Measurements from ENCODE around the gene TEAD4. TPM values are rescaled to one million over a fixed set of nuclear protein-coding genes. Genes with fewer than 3 reads are reported as not detected.

TEAD4 gene
- total and polyA plus RNA-seq, 2 donors: 1.6 to 15.1 TPM

DNA sequence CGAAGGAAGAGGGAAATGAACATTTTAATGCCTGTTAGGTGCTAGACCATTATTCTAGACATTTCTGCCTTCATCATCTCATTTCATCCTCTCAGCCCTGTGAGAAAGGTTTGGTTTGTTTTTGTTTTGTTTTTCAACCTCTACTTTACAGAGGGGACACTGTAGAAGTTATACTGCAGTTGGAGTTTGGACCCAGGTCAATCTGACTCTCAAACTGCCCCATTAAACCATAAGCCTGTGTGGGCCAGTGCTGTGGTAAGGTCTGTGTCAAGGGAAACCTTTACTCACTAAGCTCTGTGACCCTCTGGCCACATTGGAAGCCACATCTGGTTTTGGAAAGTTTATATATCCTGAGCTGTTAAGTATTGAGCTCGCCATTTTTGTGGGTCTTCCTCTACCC, 8.5 kb downstream of the TEAD4 start:
- H3K36me3 ChIP-seq (ENCODE audit: control insufficient read depth in 2 of 2, insufficient read depth in 2 of 2, low read length in 1 of 2): no peaks in the 10 kb centered on the region
- peaks cover 5 to 23% of the 10 kb centered on the region in 2 donors for H3K27me3 ChIP-seq (ENCODE audit: control insufficient read depth in 2 of 2, insufficient read depth in 1 of 2, low read length in 1 of 2)
- H3K4me1 ChIP-seq (ENCODE audit: control insufficient read depth in 2 of 2, insufficient read depth in 2 of 2, low read length in 2 of 2): no peaks in the 10 kb centered on the region
- H3K9me3 ChIP-seq (ENCODE audit: control insufficient read depth in 2 of 2, insufficient read depth in 1 of 2, low read length in 1 of 2): no peaks in the 10 kb centered on the region
- H3K27ac ChIP-seq (ENCODE audit: low read depth in 1 of 2, low read length in 1 of 2): no peak overlapping the region
- H3K4me3 ChIP-seq (ENCODE audit: low read length in 2 of 2): no peak overlapping the region
- DNase-seq (ENCODE audit: low read depth in 6 of 9, low spot score in 9 of 9): no peak
- WGBS: 92% methylated on average over 2 of the region's 2 CpGs

DNA sequence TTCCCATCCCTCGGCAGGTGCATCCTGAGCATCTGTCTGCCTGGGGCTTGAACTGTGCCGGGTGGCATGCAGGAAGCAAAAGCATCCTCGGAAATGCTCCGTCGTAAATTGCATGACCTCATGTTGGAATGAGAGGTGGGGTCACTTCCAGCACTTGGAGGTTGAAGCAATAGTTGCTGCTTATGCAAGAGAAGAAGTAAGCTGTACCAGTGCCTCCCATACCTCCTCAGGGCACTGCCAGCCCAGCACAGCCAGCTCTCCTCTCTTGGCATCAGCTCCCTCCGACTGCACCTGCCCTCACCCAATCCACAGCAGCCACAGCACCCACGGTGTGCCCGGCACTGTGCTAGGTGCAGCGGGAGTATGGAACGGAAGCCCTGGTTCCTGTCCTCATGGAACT, 11.5 kb downstream of the TEAD4 start:
- DNase-seq (ENCODE audit: low read depth in 6 of 9, low spot score in 9 of 9): no peak

DNA sequence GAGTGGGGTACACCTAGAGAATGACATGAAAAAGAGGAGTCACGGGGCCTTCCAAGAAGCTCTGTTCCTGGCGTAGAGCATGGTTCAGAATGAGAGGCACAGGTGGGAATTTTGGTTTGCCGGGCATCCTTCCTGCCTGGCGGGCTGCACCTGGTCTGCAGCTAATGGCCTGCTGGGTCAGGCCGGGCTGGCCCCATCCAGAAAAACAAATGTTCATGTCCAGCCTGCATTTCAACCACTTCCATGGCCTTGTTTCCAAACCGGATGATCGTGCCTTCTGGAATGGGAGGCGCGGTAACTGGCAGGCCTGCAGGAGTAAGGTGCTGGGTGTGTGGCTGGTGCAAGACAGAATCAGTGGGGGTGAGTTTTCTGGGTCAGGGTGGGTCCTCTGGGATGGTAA, 14.4 kb downstream of the TEAD4 start:
- Histone ChIP-seq H3K36me3 (ENCODE audit: control insufficient read depth in 2 of 2, insufficient read depth in 2 of 2, low read length in 1 of 2) (no peaks in the 10 kb centered on the region), H3K27ac (ENCODE audit: low read depth in 1 of 2, low read length in 1 of 2) (no peak overlapping the region), H3K4me1 (ENCODE audit: control insufficient read depth in 2 of 2, insufficient read depth in 2 of 2, low read length in 2 of 2) (no peaks in the 10 kb centered on the region), H3K9me3 (ENCODE audit: control insufficient read depth in 2 of 2, insufficient read depth in 1 of 2, low read length in 1 of 2) (no peaks in the 10 kb centered on the region), H3K4me3 (ENCODE audit: low read length in 2 of 2) (no peak overlapping the region), H3K27me3 (ENCODE audit: control insufficient read depth in 2 of 2, insufficient read depth in 1 of 2, low read length in 1 of 2) (no peaks in the 10 kb centered on the region)
- no peak for DNase-seq (ENCODE audit: low read depth in 6 of 9, low spot score in 9 of 9)
- 95% methylated on average over 9 of the region's 9 CpGs for WGBS

More for the DNA sequence above, 11.5 kb downstream of the TEAD4 start:
- Histone ChIP-seq H3K9me3 (ENCODE audit: control insufficient read depth in 2 of 2, insufficient read depth in 1 of 2, low read length in 1 of 2) (no peaks in the 10 kb centered on the region), H3K36me3 (ENCODE audit: control insufficient read depth in 2 of 2, insufficient read depth in 2 of 2, low read length in 1 of 2) (no peaks in the 10 kb centered on the region), H3K27ac (ENCODE audit: low read depth in 1 of 2, low read length in 1 of 2) (no peak overlapping the region), H3K4me1 (ENCODE audit: control insufficient read depth in 2 of 2, insufficient read depth in 2 of 2, low read length in 2 of 2) (no peaks in the 10 kb centered on the region), H3K27me3 (ENCODE audit: control insufficient read depth in 2 of 2, insufficient read depth in 1 of 2, low read length in 1 of 2) (no peaks in the 10 kb centered on the region), H3K4me3 (ENCODE audit: low read length in 2 of 2) (no peak overlapping the region)
- 83% methylated on average over 10 of the region's 10 CpGs for whole genome bisulfite sequencing

DNA sequence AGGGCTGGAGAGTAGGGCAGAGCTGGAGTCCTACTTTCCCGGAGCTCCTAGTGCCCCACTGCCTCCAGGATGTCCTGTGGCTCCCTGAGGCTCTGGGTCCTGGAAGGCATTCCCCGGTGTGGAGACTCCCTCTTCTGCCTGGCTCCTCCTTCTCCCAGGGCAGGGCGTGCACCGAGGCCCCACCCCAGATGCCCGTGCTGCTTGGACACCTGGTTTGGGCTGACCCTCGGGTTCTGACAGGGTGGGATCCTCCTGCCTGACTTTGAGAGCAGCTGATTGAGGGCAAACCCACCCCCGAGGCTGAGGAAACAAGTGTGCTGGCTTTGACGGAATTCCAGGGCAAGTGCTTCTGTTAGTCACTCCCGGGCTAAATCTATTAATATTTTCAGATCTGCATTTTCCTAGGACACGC, 15.4 kb downstream of the TEAD4 start:
- Histone ChIP-seq H3K4me3 (ENCODE audit: low read length in 2 of 2) (no peak overlapping the region), H3K27ac (ENCODE audit: low read depth in 1 of 2, low read length in 1 of 2) (no peak overlapping the region), H3K27me3 (ENCODE audit: control insufficient read depth in 2 of 2, insufficient read depth in 1 of 2, low read length in 1 of 2) (no peaks in the 10 kb centered on the region), H3K4me1 (ENCODE audit: control insufficient read depth in 2 of 2, insufficient read depth in 2 of 2, low read length in 2 of 2) (no peaks in the 10 kb centered on the region), H3K9me3 (ENCODE audit: control insufficient read depth in 2 of 2, insufficient read depth in 1 of 2, low read length in 1 of 2) (no peaks in the 10 kb centered on the region), H3K36me3 (ENCODE audit: control insufficient read depth in 2 of 2, insufficient read depth in 2 of 2, low read length in 1 of 2) (no peaks in the 10 kb centered on the region)
- WGBS: 88% methylated on average over 10 of the region's 10 CpGs
- DNase-seq (ENCODE audit: low read depth in 6 of 9, low spot score in 9 of 9): no peak

DNA sequence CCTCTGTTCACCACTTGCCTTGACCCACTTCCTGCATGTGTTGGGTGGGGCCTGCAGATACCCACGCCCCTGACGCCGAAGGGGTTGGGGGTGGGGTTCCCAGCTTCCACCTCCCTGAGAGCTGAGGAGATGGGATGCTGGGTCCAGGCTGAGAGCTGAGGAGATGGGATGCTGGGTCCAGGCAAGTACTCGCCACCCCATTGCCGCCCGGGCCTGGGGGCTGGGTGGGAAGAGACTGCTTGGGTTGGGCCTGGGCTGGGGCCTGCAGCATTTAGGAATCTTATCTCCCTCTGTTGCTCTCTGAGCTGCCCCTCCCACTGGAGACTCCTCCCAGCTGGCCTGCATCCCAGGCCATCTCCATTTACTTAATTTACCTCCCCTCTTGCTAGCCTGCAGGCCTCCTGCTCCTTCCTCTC, 17.4 kb downstream of the TEAD4 start:
- H3K4me1 ChIP-seq (ENCODE audit: control insufficient read depth in 2 of 2, insufficient read depth in 2 of 2, low read length in 2 of 2): no peaks in the 10 kb centered on the region
- no peaks in the 10 kb centered on the region for H3K36me3 ChIP-seq (ENCODE audit: control insufficient read depth in 2 of 2, insufficient read depth in 2 of 2, low read length in 1 of 2)
- H3K4me3 ChIP-seq (ENCODE audit: low read length in 2 of 2): no peak overlapping the region
- no peak for DNase-seq (ENCODE audit: low read depth in 6 of 9, low spot score in 9 of 9)
- no peak overlapping the region for H3K27ac ChIP-seq (ENCODE audit: low read depth in 1 of 2, low read length in 1 of 2)
- WGBS: 72% methylated on average over 6 of the region's 6 CpGs
- H3K9me3 ChIP-seq (ENCODE audit: control insufficient read depth in 2 of 2, insufficient read depth in 1 of 2, low read length in 1 of 2): no peaks in the 10 kb centered on the region
- no peaks in the 10 kb centered on the region for H3K27me3 ChIP-seq (ENCODE audit: control insufficient read depth in 2 of 2, insufficient read depth in 1 of 2, low read length in 1 of 2)

DNA sequence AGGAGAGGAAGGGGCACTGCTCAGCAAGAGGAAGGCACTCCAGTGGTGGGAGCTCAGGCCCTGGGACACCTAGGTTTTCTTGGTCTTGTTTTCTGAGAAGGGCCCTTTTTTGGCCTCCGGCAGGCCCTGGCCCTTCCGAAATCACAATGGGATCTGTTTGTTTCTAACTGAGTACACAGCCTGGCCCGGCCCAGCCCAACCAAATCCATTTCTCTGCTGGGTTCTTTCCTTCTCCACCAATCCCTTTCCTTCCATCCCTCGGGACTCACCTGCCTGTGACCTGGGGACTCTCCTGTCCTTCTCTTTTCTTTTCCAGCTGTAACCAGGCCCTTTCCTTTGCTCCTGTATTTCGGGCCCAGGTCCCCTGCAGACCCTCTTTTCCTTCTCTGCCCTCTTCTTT, 18.6 kb downstream of the TEAD4 start:
- no peaks in the 10 kb centered on the region for H3K9me3 ChIP-seq (ENCODE audit: control insufficient read depth in 2 of 2, insufficient read depth in 1 of 2, low read length in 1 of 2)
- no peak for DNase-seq (ENCODE audit: low read depth in 6 of 9, low spot score in 9 of 9)
- no peaks in the 10 kb centered on the region for H3K36me3 ChIP-seq (ENCODE audit: control insufficient read depth in 2 of 2, insufficient read depth in 2 of 2, low read length in 1 of 2)
- no peak overlapping the region for H3K27ac ChIP-seq (ENCODE audit: low read depth in 1 of 2, low read length in 1 of 2)
- no peaks in the 10 kb centered on the region for H3K4me1 ChIP-seq (ENCODE audit: control insufficient read depth in 2 of 2, insufficient read depth in 2 of 2, low read length in 2 of 2)
- WGBS: 94% methylated on average over 5 of the region's 5 CpGs
- no peaks in the 10 kb centered on the region for H3K27me3 ChIP-seq (ENCODE audit: control insufficient read depth in 2 of 2, insufficient read depth in 1 of 2, low read length in 1 of 2)
- H3K4me3 ChIP-seq (ENCODE audit: low read length in 2 of 2): no peak overlapping the region

DNA sequence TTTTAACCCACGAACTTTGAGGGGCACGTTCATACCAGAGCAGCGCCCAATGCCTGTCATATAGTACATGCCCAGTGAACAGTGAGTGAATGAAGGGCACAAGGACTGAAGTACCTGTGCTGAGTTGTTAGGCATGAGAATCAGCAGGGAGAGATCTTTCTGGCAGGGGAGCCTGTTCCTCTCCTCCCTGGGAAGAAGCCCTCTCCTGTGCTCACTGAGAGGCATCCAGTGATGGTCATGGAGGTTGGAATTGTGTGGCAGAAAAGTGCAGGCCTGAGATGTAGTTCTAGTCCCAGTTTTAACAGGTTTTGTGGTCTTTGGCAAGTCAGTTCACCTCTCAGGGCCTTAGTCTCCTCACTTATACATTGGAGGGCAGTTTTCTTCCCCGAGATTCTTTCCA, 20.6 kb downstream of the TEAD4 start:
- no peaks in the 10 kb centered on the region for H3K4me1 ChIP-seq (ENCODE audit: control insufficient read depth in 2 of 2, insufficient read depth in 2 of 2, low read length in 2 of 2)
- 93% methylated on average over 4 of the region's 4 CpGs for WGBS
- H3K27ac ChIP-seq (ENCODE audit: low read depth in 1 of 2, low read length in 1 of 2): no peak overlapping the region
- no peak overlapping the region for H3K4me3 ChIP-seq (ENCODE audit: low read length in 2 of 2)
- no peak for DNase-seq (ENCODE audit: low read depth in 6 of 9, low spot score in 9 of 9)
- no peaks in the 10 kb centered on the region for H3K36me3 ChIP-seq (ENCODE audit: control insufficient read depth in 2 of 2, insufficient read depth in 2 of 2, low read length in 1 of 2)
- H3K27me3 ChIP-seq (ENCODE audit: control insufficient read depth in 2 of 2, insufficient read depth in 1 of 2, low read length in 1 of 2): no peaks in the 10 kb centered on the region
- no peaks in the 10 kb centered on the region for H3K9me3 ChIP-seq (ENCODE audit: control insufficient read depth in 2 of 2, insufficient read depth in 1 of 2, low read length in 1 of 2)

DNA sequence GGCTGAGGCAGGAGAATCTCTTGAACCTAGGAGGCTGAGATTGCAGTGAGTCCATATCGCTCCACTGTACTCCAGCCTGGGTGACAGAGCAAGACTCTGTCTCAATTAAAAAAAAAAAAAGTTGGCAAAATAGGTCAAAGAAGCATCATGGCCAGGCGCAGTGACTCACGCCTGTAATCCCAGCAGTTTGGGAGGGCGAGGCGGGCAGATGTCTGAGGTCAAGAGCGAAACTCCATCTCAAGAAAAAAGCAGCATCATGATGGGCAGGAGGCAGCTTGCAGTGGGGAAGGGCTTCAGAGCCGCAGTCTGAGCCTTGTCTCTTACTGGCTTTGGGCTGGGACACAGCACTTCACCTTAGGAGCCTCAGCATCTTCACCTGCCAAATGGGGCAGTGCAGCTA, 21.4 kb downstream of the TEAD4 start:
- Histone ChIP-seq H3K27ac (ENCODE audit: low read depth in 1 of 2, low read length in 1 of 2) (no peak overlapping the region), H3K4me3 (ENCODE audit: low read length in 2 of 2) (no peak overlapping the region), H3K9me3 (ENCODE audit: control insufficient read depth in 2 of 2, insufficient read depth in 1 of 2, low read length in 1 of 2) (no peaks in the 10 kb centered on the region), H3K4me1 (ENCODE audit: control insufficient read depth in 2 of 2, insufficient read depth in 2 of 2, low read length in 2 of 2) (no peaks in the 10 kb centered on the region), H3K27me3 (ENCODE audit: control insufficient read depth in 2 of 2, insufficient read depth in 1 of 2, low read length in 1 of 2) (no peaks in the 10 kb centered on the region), H3K36me3 (ENCODE audit: control insufficient read depth in 2 of 2, insufficient read depth in 2 of 2, low read length in 1 of 2) (no peaks in the 10 kb centered on the region)
- DNase-seq (ENCODE audit: low read depth in 6 of 9, low spot score in 9 of 9): no peak
- 87% methylated on average over 7 of the region's 7 CpGs for WGBS

DNA sequence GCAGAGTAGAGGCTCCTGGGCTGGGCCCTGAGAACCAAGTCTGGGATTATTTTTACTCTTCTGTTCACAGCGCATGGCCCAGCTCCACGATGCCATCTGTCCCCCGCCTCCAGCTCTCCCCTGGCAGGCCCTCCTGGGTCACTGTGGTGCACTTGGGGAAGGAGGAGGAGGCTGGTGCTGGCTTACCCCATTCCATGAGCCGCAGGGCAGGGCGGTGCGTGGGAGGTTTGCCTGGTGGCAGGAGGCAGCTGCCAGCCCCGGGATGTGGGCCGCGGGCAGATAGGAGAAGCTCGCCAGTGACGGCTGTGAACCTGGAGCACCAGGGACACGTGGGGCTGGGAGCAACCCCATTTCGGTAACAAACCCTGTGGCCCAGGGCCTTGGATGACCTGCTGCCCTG, 23.2 kb downstream of the TEAD4 start:
- DNase-seq (ENCODE audit: low read depth in 6 of 9, low spot score in 9 of 9): no peak

DNA sequence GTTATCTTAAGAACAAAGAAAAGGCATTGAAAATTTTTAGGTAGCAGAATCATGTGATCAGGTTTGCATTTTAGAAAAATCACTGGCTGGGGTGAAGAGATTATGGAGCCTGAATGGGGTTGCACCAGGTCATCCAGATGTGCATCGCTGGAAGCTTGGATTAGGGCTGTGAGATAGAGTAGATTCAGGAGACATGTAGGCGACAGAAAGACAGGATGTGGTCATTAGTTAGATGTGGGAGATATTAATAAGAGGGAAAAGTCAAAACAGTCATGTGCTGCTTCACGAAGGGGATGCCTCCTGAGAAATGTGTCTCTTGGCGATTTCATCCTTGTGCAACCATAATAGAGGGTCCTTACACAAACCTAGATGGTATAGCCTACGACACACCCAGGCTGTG, 25.1 kb downstream of the TEAD4 start:
- no peaks in the 10 kb centered on the region for H3K27me3 ChIP-seq (ENCODE audit: control insufficient read depth in 2 of 2, insufficient read depth in 1 of 2, low read length in 1 of 2)
- H3K9me3 ChIP-seq (ENCODE audit: control insufficient read depth in 2 of 2, insufficient read depth in 1 of 2, low read length in 1 of 2): no peaks in the 10 kb centered on the region
- no peak overlapping the region for H3K27ac ChIP-seq (ENCODE audit: low read depth in 1 of 2, low read length in 1 of 2)
- no peaks in the 10 kb centered on the region for H3K36me3 ChIP-seq (ENCODE audit: control insufficient read depth in 2 of 2, insufficient read depth in 2 of 2, low read length in 1 of 2)
- 66% methylated on average over 5 of the region's 5 CpGs for WGBS
- no peaks in the 10 kb centered on the region for H3K4me1 ChIP-seq (ENCODE audit: control insufficient read depth in 2 of 2, insufficient read depth in 2 of 2, low read length in 2 of 2)
- no peak overlapping the region for H3K4me3 ChIP-seq (ENCODE audit: low read length in 2 of 2)
- DNase-seq (ENCODE audit: low read depth in 6 of 9, low spot score in 9 of 9): no peak

More for the DNA sequence above, 23.2 kb downstream of the TEAD4 start:
- Histone ChIP-seq H3K27me3 (ENCODE audit: control insufficient read depth in 2 of 2, insufficient read depth in 1 of 2, low read length in 1 of 2) (no peaks in the 10 kb centered on the region), H3K36me3 (ENCODE audit: control insufficient read depth in 2 of 2, insufficient read depth in 2 of 2, low read length in 1 of 2) (no peaks in the 10 kb centered on the region), H3K4me1 (ENCODE audit: control insufficient read depth in 2 of 2, insufficient read depth in 2 of 2, low read length in 2 of 2) (no peaks in the 10 kb centered on the region), H3K9me3 (ENCODE audit: control insufficient read depth in 2 of 2, insufficient read depth in 1 of 2, low read length in 1 of 2) (no peaks in the 10 kb centered on the region), H3K4me3 (ENCODE audit: low read length in 2 of 2) (no peak overlapping the region), H3K27ac (ENCODE audit: low read depth in 1 of 2, low read length in 1 of 2) (no peak overlapping the region)
- 97% methylated on average over 13 of the region's 13 CpGs for WGBS

All from thymus (tissue), 11 donors.